ENCODE results near the gene OXTR.

GRCh38 chr3:8713901-8714759, 55.3 kb downstream of the OXTR start:
- TF ChIP-seq CTCF (IDR thresholded peaks at IDR 0.05) (no peak), POLR2A (IDR thresholded peaks at IDR 0.05) (no peak), POLR2AphosphoS5 (IDR thresholded peaks at IDR 0.05) (no peak), EP300 (IDR thresholded peaks at IDR 0.05) (no peak)

Data from gastroesophageal sphincter (tissue), 3 donors.